ENCODE results near the gene DRG1.
"Not testable (repeated sequence)": the region's sequence is repeated elsewhere in the genome, so short reads cannot be mapped to it uniquely, and the experiment has no call there.

The DRG1 gene, protein sequence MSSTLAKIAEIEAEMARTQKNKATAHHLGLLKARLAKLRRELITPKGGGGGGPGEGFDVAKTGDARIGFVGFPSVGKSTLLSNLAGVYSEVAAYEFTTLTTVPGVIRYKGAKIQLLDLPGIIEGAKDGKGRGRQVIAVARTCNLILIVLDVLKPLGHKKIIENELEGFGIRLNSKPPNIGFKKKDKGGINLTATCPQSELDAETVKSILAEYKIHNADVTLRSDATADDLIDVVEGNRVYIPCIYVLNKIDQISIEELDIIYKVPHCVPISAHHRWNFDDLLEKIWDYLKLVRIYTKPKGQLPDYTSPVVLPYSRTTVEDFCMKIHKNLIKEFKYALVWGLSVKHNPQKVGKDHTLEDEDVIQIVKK

DNA sequence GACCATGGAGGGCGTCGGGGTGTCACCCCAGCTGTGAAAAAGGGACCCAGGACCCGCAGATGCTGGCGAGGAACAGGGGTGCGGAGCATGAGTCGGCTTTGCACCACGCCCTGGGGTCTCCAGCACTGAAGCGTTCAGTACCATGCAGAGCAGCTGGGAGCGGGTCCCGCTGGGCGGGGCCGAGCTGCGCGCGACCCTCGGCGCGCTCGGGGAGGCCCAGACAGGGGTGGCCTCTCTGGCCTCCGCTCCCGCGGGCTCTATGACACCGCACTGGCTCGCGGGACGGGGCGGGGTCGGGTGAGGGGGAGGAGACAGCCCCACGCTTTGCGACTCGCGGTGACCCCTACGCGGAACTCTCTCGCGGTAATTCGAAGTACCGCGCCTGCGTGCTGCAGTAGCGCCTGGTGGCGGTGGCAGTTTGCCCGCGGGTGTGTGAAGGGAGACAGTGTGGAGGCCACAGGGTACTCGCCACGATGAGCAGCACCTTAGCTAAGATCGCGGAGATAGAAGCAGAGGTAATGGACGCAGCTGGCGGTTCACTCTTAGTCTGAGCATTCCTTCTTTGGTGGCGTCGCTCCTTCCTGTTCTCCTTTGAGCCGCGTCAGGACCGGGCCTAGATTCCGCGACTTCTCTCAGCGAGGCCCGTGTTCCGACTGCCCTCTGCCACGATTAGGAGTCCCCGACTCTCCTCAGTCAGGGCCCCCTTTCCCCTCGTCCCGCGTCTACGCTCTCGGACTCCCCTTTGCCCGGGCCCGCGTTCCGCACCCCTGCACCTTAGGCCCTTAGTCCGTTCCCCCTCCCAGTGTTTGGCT, at the start of gene DRG1:
DRG1 (plus strand) TSS at position 394 of the 812 bp plus-strand sequence; CDS start at position 474, 80 bp downstream.
- peak; percentile 98 for DNase-seq

DNA sequence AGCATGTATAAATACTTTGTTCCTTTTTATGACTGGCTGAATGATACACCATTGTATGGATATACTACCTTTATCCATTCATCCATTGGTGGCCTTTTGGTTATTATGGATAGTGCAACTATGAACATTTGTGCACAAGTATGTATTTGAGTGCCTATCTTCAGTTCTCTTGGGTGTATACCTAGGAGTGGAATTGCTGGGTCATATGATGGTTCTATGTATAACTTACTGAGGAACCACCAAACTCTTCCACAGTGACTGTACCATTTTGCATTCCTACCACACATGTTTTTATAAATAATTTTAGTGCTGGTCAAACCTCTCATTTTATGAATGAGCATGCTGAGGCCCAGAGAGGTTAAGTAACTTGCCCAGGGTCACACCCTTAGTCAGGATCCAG, 49.4 kb upstream of the DRG1 start:
- no peak for DNase-seq

DNA sequence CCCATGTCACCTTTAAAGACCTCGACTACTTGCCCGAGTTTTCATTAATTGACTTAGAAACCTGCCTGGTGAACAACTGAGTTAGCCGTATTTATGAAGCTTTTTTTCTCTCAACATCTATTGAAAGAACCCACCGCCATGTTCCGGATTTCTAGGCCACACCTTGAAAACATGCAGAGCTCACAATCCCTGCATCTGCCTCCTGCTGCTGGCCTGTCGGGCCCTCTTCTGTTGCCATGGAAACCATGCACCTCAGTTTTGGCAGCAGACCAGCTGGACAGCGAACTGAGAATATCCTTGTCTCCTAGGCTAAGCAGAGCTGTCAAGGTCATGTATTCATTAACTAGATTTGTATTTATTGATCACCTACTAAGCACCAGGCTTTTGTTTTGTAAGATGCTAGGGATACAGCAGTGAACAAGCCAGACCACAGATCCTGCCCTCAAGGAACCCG, 49.0 kb upstream of the DRG1 start:
- peak; percentile 96 for DNase-seq

DNA sequence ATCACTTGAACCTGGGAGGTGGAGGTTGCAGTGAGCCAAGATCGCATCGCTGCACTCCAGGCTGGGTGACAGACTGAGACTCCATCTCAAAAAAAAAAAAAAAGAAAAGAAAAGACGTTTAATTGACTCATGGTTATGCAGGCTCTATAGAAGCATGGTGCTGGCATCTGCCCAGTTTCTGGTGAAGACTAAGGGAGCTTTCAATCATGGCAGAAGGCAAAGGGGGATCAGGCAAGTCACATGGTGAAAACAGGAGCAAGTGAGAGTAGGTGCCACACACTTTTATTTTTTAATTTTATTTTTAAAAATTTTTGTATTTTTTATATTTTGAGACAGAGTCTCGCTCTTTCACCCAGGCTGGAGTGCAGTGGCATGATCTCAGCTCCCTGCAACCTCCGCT, 44.9 kb upstream of the DRG1 start:
- DNase-seq: no peak

DNA sequence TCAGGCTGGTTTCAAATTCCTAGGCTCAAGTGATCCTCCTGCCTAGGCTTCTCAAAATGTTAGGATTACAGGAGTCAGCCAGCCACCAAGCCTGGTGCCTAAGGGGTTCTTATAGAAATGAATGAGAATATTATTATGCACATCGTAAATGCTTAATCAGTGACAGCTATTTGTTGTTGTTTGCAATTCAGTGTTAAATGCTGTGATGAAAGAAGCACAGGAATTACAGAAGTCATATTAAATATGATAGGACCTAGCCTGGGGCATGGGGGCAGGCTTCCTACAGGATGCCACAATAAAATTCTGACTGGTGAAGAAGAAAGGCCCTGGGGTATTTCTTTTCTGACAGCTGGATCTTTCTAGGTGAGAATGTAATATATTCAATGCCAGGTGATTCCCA, 39.4 kb upstream of the DRG1 start:
- no peak for DNase-seq

DNA sequence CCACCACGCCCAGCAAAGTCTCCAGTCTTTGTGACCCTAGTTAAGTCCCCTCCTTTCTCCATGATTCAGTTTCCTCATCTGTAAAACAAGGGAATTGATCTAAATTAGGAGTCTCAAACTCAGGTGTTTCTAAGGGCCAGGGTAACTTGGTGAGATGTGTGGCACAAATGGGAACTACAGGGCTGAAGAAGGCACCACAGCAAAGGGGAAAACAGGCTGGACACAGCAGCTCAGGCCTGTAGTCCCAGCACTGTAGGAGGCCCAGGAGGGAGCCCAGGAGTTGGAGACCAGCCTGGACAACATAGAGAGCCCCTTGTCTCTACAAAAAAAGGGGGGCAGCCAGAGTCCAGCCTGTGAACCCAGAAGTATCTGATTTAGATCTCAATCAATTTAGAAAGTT, 37.7 kb upstream of the DRG1 start:
- DNase-seq: no peak

DNA sequence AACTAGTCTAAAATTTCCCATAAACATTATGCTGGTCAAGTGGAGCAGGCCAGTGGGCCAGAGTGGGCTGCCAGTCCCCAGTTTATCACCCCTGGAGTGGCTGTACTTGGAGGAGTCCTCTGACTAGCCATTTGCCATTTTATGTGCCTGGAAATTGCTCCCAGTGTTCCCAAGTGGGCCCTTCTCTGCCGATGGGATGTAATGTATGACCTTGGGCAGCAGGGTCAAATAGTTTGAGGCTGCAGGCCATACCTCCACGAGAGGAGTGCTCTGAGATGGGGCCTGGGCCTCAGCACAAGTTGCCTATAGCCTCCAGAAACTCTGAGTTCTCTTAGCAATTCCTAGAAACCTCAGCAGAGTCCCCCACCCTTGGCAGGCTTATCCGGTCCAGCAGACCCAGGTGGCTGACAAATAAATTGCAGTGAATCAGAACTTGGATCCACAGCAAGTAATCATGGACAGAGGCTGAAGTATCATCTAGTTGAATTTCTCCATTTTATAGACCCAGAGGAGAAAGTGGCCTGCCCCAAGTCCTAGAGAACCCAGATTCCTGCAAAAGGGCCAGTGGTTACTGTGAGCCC, 35.4 kb upstream of the DRG1 start:
- no peak for DNase-seq

DNA sequence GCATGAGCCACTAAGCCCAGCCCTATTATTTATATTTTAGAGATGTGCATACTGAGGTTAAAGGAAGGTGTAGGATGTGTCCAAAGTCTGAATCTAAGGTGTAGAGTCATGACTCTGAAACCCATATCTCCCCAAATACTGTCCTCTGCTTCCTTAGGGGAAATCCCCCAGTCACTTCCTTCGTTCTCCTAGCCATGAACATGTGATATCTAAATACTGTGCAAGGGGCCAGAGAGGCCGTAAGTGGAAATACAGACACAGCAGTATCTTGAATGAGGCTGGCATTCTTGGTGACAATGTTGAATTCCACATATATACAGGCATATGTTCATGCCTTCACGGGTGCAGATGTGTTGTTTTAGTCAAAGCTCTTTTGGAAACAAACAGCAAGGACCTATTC, 32.0 kb upstream of the DRG1 start:
- DNase-seq: no peak

DNA sequence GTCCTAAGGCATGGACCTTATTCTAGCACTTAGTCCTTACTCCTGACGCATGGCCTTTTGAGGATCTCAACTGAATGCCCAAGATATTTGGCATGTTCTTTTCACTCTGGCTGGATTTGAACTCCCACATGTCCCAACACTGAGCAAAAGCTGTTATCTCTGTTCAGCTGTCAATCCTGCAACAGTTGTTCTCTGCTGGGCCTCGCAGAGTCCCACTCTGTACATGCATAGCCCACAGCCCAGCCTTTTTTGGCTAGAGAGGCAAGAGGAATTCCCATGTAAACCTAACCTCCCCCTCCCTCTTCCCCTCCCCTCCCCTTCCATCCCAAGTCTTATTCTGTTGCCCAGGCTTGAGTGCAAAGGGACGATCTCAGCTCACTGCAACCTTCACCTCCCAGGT, 21.8 kb upstream of the DRG1 start:
- no peak for DNase-seq

DNA sequence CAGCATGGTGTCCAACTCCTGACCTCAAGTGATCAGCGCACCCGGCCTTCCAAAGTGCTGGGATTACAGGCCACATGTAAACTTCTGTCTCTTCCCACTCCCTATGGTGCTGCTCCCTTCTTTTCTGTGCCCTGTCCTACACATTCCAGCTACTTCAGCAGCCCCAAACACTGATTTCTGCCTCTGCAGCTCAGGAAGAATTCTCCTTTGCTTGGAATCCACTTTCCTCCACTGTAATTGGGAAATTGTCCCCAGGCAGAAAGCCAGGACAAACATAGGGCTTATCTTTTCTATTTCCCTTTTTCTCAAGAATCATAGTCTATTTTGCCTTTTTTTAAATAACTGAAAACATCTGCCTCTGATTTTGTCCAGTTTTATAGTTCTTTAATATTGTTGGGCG, 21.3 kb upstream of the DRG1 start:
- DNase-seq: no peak

DNA sequence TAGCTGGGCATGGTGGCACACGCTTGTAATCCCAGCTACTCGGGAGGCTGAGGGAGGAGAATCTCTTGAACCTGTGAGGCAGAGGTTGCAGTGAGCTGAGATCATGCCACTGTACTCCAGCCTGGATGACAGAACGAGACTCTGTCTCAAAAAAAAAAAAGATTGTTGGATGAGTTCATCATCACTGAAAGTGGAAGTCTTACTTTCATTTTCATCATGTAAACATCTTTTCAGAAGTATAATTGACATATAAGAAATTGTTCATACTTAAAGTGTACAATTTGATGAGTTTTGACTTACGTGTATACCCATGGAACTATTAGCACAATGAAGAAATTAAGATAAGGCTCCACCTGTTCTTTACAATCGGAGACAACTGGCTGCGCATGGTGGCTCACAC, 20.8 kb upstream of the DRG1 start:
- not testable (repeated sequence) for DNase-seq

DNA sequence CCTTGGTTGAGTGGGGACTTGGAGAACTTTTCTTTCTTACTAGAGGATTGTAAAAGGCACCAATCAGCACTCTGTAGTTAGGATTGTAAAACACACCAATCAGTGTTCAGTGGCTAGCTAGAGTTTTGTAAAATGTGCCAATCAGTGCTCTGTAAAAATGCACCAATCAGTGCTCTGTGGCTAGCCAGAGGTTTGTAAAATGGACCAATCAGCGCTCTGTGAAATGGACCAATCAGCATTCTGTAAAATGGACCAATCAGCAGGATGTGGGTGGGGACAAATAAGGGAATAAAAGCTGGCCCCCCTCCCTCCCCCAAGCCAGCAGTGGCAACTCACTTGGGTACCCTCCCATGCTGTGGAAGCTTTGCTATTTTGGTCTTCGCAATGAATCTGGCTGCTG, 5.5 kb upstream of the DRG1 start:
- no peak for DNase-seq

DNA sequence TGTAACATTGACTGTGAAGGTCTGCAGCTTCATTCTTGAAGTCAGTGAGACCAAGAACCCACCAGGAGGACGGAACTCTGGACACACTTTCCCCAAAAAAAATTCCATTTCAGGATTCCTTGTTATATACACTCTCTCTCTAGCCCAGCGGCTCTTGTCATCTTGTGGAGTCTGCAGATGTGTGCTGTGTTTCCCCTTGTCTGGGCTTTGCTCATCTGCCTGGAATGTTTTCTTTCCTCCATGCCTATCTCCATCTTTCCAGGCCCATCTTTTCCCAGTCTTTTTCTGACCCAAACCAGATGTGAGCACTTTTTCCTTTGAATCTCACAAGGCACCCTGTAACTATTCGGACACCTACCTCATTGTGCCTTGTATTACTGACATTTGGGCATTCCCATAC, 5.1 kb upstream of the DRG1 start:
- no peak for DNase-seq

DNA sequence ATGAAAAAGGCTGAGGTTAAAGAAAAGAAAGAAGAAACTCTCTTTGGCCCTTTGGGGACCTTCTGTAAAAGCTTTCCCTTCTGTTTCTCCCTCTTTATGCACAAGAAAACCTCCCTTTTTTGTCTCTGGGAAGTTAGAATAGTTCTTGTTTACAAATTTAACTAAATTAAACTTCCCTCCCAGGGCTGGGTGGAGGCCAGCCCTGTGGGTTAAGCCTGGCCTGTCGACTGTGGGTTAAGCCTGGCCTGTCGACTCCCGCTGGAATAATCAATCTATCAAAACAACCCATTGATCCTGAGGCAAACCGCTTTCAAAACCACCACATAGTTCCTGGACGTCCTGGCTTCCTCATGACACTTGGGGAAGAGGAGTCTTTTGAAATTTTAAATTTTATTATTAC, 1.2 kb upstream of the DRG1 start:
- no peak for DNase-seq

DNA sequence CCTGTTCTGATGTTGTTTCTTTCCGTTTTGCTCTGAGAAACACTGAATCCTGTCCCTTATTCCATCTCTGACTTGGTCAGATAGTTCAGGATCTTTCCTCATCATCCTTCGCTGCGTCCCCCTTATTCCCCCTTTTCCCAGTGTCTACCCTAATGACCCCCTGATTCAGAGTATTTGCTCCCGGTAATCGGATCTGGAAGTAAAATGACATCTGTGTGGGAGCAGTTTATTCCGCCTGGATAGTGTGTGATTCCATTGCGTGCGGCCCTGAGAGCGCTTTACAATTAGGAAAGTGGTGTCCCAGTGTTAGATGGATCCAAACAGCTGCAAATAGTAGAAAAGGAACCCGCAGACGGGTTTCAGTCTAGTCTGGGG, 606 bp downstream of the DRG1 start:
- DNase-seq: peak; percentile 10

DNA sequence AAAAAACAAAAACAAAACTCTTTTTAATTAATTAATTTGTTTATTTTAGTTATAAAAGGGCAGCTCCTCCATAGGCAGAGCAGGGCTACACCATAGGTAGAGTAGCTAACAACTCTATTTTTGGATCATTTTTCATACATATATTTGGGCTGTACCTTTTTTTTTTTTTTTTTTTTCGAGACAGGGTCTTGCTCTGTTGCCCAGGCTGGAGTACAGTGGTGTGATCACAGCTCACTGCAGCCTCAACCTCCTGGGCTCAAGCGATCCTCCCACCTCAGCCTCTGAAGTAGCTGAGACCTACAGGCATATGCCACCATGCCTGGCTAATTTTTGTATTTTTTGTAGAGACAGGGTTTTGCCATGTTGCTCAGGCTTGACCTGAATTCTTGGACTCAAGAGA, 2.9 kb downstream of the DRG1 start:
- not testable (repeated sequence) for DNase-seq

DNA sequence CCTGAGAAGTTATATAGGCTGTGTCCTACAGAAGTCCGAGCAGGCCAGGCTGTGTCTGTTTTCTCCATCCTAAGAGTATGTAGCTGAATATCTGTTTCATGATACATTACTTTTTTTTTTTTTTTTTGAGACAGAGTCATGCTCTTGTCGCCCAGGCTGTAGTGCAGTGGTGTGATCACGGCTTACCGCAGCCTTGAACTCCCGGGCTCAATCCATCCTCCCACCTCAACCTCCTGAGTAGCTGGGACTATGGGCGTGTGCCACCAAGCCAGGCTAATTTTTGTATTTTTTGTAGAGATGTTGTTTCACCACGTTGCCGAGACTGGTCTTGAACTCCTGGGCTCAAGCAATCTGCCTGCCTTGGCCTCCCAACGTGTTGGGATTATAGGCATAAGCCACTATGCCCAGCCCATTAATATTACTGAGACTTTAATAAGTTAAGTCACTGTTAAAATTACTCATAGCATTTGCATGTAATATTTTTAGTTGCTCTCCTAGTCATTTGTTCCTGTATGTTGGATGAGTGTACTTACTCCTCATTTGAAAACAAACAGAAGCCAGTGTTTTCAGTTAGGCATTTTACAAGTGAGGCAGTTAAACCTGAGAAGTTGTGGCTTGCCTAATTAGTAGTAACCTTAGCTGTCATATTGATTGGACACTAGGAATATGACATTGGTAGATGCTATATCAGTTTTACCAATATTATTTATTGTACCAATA, 26.1 kb downstream of the DRG1 start:
- no peak for DNase-seq

DNA sequence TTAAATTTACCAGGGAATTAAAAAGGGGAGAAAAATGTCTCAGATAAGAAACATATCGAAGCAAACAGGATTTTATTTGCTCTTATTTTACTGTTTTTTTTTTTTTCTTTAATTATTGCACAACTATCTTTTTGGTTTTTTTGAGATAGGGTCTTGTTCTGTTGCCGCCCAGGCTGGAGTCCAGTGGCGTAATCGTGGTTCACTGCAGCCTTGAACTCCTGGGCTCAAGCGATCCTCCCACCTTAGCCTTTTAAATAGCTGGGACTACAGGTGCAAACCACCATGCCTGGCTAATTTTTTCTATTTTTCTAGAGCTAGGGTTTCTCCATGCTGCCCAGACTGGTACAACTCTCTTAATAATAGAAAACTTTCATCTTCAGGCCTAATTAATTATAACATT, 32.5 kb downstream of the DRG1 start:
- DNase-seq: no peak

DNA sequence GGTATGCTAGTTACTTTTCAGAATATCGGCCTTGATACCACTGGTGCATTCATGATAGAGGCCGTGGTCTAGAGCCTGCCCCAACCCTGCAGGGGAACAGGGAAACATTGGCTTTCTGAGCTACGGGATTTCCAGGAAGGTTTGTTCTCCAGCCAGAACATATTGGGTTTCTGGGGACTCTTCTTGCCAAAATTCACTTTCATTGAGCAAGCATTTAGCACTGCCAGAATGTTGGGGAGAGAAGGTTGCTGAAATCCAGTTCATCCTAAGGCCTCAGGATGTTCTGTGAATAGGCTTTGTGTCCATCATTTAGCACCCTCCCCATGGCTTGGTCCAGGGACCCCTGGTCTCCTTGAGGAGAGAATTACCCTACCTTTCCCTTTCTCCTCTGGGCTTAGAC, 36.7 kb downstream of the DRG1 start:
- no peak for DNase-seq

DNA sequence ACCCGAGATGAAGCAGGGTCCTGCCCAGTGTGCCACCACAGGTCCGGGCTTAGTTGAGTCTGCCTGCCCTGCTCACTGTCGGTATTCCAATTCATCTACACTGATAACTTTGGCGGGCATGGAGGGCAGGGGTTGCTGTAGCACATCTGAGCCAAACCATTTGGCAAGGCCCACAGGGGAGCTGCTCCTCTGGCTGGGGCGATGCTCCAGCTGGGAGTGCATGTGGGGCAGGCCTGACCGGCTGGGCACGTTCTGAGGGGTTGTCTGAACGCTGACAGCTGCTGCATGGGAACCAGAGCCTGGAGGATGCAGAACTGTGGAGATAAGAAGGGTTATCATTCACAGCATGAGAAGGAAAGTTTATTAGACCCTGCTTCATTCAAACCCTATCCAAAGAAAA, 40.4 kb downstream of the DRG1 start:
- DNase-seq: no peak

DNA sequence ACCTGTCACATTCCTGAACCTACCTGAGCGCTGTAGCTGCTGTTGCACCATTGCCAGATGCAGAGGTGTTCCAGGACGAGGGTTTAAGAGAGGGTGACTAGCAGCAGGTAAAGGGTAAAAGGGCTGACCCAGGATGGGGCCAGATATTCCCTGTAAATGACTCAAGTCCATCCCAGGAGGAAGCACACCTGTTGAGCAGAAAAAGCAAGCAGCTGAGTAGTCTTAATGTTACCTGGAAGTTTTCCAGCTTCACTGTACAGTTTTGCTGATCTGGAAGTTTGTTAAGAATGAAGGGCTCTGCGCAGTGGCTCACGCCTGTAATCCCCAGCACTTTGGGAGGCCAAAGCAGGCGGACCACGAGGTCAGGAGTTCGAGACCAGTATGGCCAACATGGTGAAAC, 41.3 kb downstream of the DRG1 start:
- DNase-seq: no peak

DNA sequence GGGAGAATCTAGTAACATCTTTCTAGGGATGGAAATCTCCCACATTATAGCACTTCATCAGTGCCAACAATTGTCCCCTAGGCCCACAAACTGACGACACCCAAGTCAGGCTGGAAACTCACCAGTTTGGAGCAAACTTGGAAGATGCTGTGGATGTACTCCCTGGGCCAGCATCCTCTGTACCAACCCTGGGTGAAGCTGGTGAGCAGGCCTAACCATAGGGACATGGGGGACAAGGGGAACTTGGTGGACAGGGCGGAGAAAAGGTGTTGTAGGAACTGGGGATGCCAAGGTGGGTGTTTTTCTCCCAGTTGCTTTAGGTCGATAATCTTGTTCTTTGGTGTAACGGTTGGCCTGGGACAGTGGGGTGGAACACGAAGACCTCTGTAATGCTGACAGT, 42.2 kb downstream of the DRG1 start:
- no peak for DNase-seq

DNA sequence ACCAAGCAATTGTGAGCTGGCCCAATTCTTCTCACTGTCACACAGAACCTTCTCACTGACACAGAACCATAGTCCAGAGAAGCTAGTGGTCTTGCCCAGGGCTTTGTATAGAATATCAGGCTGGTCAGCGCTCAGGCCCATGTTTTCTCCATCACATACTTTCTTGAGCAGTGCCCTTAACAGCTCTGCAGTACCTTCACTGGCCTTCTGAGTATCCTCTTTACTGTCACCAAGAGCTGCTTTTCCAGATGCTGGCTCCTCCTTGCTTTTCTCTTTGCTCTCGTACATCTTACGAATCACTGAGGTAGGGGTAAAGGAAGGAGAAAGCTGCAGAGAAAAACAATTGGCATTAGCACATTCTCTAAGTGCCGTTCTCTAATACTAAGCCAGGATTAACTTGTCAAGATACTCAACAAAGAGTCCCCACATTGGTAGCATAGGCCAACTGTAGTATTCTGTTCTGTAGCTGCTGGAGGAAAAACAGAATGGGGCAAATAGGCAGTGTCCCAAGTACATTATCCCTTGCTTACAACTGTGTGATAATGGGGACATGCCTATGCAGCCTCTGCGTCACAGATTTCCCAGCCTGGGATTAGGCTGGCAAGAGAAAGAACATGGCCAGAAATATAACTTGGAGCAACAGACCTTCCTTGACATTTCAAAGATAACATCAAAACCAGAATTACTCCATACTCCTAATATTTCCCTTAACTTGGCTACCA, 43.5 kb downstream of the DRG1 start:
- no peak for DNase-seq

Data from RPMI8226 (cell line).